Measurements from ENCODE around the gene MAML2.

Gene MAML2

GRCh38 chr11:96156379-96156722 is 186.6 kb downstream of the MAML2 start:
- DNase-seq (ENCODE audit: low read depth, low spot score), result no peak

GRCh38 chr11:96155627-96156378 is 187.2 kb downstream of the MAML2 start:
- peak; percentile 98 for DNase-seq (ENCODE audit: low read depth, low spot score)

- no peak for DNase-seq (ENCODE audit: low read depth, low spot score)
Observed at GRCh38 chr11:96154802-96155520, 188.0 kb downstream of the MAML2 start.

- no peak for DNase-seq (ENCODE audit: low read depth, low spot score)
Observed at GRCh38 chr11:96152623-96153022, 190.4 kb downstream of the MAML2 start.

- DNase-seq (ENCODE audit: low read depth, low spot score), result no peak
Observed at GRCh38 chr11:96151501-96151900, 191.5 kb downstream of the MAML2 start.

GRCh38 chr11:96150609-96151008 is 192.4 kb downstream of the MAML2 start:
- DNase-seq (ENCODE audit: low read depth, low spot score), result no peak

- DNase-seq (ENCODE audit: low read depth, low spot score), result no peak
Observed at GRCh38 chr11:96149743-96150555, 193.0 kb downstream of the MAML2 start.

- DNase-seq (ENCODE audit: low read depth, low spot score), result no peak
Observed at GRCh38 chr11:96147906-96148486, 195.0 kb downstream of the MAML2 start.

GRCh38 chr11:96147186-96147585 is 195.8 kb downstream of the MAML2 start:
- no peak for DNase-seq (ENCODE audit: low read depth, low spot score)

GRCh38 chr11:96146765-96147164 is 196.2 kb downstream of the MAML2 start:
- no peak for DNase-seq (ENCODE audit: low read depth, low spot score)

- DNase-seq (ENCODE audit: low read depth, low spot score), result no peak
Observed at GRCh38 chr11:96145163-96145585, 197.8 kb downstream of the MAML2 start.

GRCh38 chr11:96144553-96144952 is 198.4 kb downstream of the MAML2 start:
- no peak for DNase-seq (ENCODE audit: low read depth, low spot score)

- DNase-seq (ENCODE audit: low read depth, low spot score), result no peak
Observed at GRCh38 chr11:96143041-96143521, 199.9 kb downstream of the MAML2 start.

GRCh38 chr11:96141626-96142025 is 201.4 kb downstream of the MAML2 start:
- DNase-seq (ENCODE audit: low read depth, low spot score), result no peak

GRCh38 chr11:96139691-96140090 is 203.3 kb downstream of the MAML2 start:
- DNase-seq (ENCODE audit: low read depth, low spot score), result no peak

GRCh38 chr11:96137373-96137772 is 205.6 kb downstream of the MAML2 start:
- no peak for DNase-seq (ENCODE audit: low read depth, low spot score)

GRCh38 chr11:96136613-96137298 is 206.2 kb downstream of the MAML2 start:
- DNase-seq (ENCODE audit: low read depth, low spot score), result no peak

GRCh38 chr11:96134602-96135001 is 208.4 kb downstream of the MAML2 start:
- no peak for DNase-seq (ENCODE audit: low read depth, low spot score)

GRCh38 chr11:96132437-96132836 is 210.6 kb downstream of the MAML2 start:
- DNase-seq (ENCODE audit: low read depth, low spot score), result no peak

- DNase-seq (ENCODE audit: low read depth, low spot score), result no peak
Observed at GRCh38 chr11:96130061-96130620, 212.9 kb downstream of the MAML2 start.

GRCh38 chr11:96127596-96127959 is 215.4 kb downstream of the MAML2 start:
- DNase-seq (ENCODE audit: low read depth, low spot score), result no peak

All from smooth muscle cell of the brain vasculature (primary cell).